A673 (cell line): ENCODE measurements around the gene TLCD3B. TPM values are rescaled to one million over a fixed set of nuclear protein-coding genes. Genes with fewer than 3 reads are reported as not detected.

ENCODE experiments used
- BruUV-seq: library from RNA; stranded (reverse); fragments of 400-500 nt; replicated peaks from 2 replicates; lab custom pipeline; 2021; lab: Mats Ljungman, UMichigan
- CTCF ChIA-PET: fragments of 300-600 bp; sonication (Branson Sonifier 250); formaldehyde crosslinking; loops from one replicate; lab custom pipeline; 2022; ENCODE audit warnings: antibody characterized with exemption; lab: Charles Lee
- POLR2A ChIA-PET: fragments of 300-600 bp; sonication (Branson Sonifier 250); formaldehyde crosslinking; loops from one replicate; lab custom pipeline; 2022; ENCODE audit warnings: antibody characterized with exemption; ENCODE audit not compliant: low non-redundant PET; lab: Charles Lee
- DNase-seq: peaks from one replicate; pipeline ENCODE4 v3.0.0-alpha.2; 2015; ENCODE audit warnings: low spot score
- H3K27ac ChIP-seq: fragments of 200-600 bp; sonication (generic); 2 replicates; pipeline ENCODE4 v1.5.1; 2016; ENCODE audit warnings: mixed run types, low read depth, mild to moderate bottlenecking, mixed read lengths, antibody characterized with exemption, low read length; ENCODE audit not compliant: poor library complexity, severe bottlenecking
- H3K27me3 ChIP-seq: fragments of 200-600 bp; sonication (generic); replicated peaks from 2 replicates; pipeline ENCODE4 v1.6.1; 2017; ENCODE audit warnings: mixed run types, low read depth, mild to moderate bottlenecking, mixed read lengths, antibody characterized with exemption, low read length; ENCODE audit not compliant: insufficient read depth, poor library complexity
- H3K36me3 ChIP-seq: fragments of 200-600 bp; sonication (generic); 2 replicates; pipeline ENCODE4 v1.6.1; 2016; ENCODE audit warnings: mixed run types, mild to moderate bottlenecking, mixed read lengths, antibody characterized with exemption, low read length; ENCODE audit not compliant: insufficient read depth, poor library complexity, severe bottlenecking
- H3K4me1 ChIP-seq: fragments of 200-600 bp; sonication (generic); 2 replicates; pipeline ENCODE4 v1.6.1; 2017; ENCODE audit warnings: mixed run types, mild to moderate bottlenecking, mixed read lengths, antibody characterized with exemption, low read length; ENCODE audit not compliant: insufficient read depth, poor library complexity, severe bottlenecking
- H3K4me3 ChIP-seq: fragments of 200-600 bp; sonication (generic); 2 replicates; pipeline ENCODE4 v1.5.1; 2016; ENCODE audit warnings: low read depth, mixed run types, mild to moderate bottlenecking, mixed read lengths, low read length; ENCODE audit not compliant: poor library complexity, severe bottlenecking
- H3K9me3 ChIP-seq: fragments of 200-600 bp; sonication (generic); 2 replicates; pipeline ENCODE4 v1.6.1; 2016; ENCODE audit warnings: mixed run types, low read depth, mild to moderate bottlenecking, mixed read lengths, antibody characterized with exemption, low read length; ENCODE audit not compliant: poor library complexity, severe bottlenecking
- CTCF ChIP-seq: fragments of 300-800, 200-600 bp; sonication (generic); conservative IDR thresholded peaks from 2 replicates; pipeline ENCODE4 v1.5.1; 2017; ENCODE audit warnings: low read depth, mild to moderate bottlenecking, antibody characterized with exemption, low read length, moderate library complexity, mixed read lengths
- EZH2 ChIP-seq: fragments of 200-600 bp; sonication (generic); IDR thresholded peaks from 2 replicates; pipeline ENCODE4 v1.6.1; 2017; ENCODE audit warnings: borderline replicate concordance, low read depth, mild to moderate bottlenecking, mixed read lengths, antibody characterized with exemption, low read length; ENCODE audit not compliant: poor library complexity, severe bottlenecking
- intact Hi-C: fragments of 100-400 bp; cut with micrococcal nuclease; formaldehyde crosslinking; loops from one replicate; pipeline ENCODE4 v1.10.0; 2022; ENCODE audit not compliant: unreplicated experiment
- total RNA-seq: library from RNA; stranded (reverse); gene quantifications from 2 replicates; pipeline ENCODE4 v1.2.3, GENCODE V29; 2021

The TLCD3B gene
- total RNA-seq, 1 experiment from 2014 or later: 1.9 TPM

- no TSS peak for BruUV-seq
- POLR2A ChIA-PET: no interaction called here
Measured at GRCh38 chr16:30051518-30051917, 20.4 kb upstream of the TLCD3B start.

GRCh38 chr16:30049871-30050270 lies 18.8 kb upstream of the TLCD3B start:
- no peak for TF ChIP-seq CTCF
- TF ChIP-seq EZH2: no peak
- H3K27ac ChIP-seq: no peak overlapping the region
- intact Hi-C loops: loop anchor here (10.0 kb wide), 1 partner anchor 575 kb away; no protein-coding TSS in a partner anchor
- peaks cover 8% of the 10 kb centered on the region for H3K4me1 ChIP-seq
- POLR2A ChIA-PET: no interaction called here
- CTCF ChIA-PET: no interaction called here
- H3K4me3 ChIP-seq: no peak overlapping the region
- H3K36me3 ChIP-seq: no peaks in the 10 kb centered on the region
- no peaks in the 10 kb centered on the region for H3K27me3 ChIP-seq
- H3K9me3 ChIP-seq: no peaks in the 10 kb centered on the region
- no TSS peak for BruUV-seq
- DNase-seq: no peak

More at GRCh38 chr16:30051518-30051917, 20.4 kb upstream of the TLCD3B start:
- Histone ChIP-seq H3K9me3 (no peaks in the 10 kb centered on the region), H3K4me1 (peaks cover 9% of the 10 kb centered on the region), H3K27me3 (no peaks in the 10 kb centered on the region), H3K27ac (no peak overlapping the region), H3K36me3 (peaks cover 10% of the 10 kb centered on the region), H3K4me3 (no peak overlapping the region)
- intact Hi-C loops: no loop called here
- DNase-seq: no peak
- CTCF ChIA-PET: no interaction called here
- TF ChIP-seq CTCF: no peak
- no peak for TF ChIP-seq EZH2

GRCh38 chr16:30046588-30046987 lies 15.5 kb upstream of the TLCD3B start:
- TF ChIP-seq EZH2: no peak
- TF ChIP-seq CTCF: no peak
- Histone ChIP-seq H3K9me3 (no peaks in the 10 kb centered on the region), H3K4me3 (no peak overlapping the region), H3K36me3 (no peaks in the 10 kb centered on the region), H3K4me1 (no peaks in the 10 kb centered on the region), H3K27ac (no peak overlapping the region), H3K27me3 (no peaks in the 10 kb centered on the region)
- CTCF ChIA-PET: no interaction called here
- DNase-seq: no peak
- POLR2A ChIA-PET: no interaction called here
- BruUV-seq: no TSS peak
- intact Hi-C loops: loop anchor here (10.0 kb wide), 1 partner anchor 578 kb away; no protein-coding TSS in a partner anchor
